Stimulated activated CD4-positive, alpha-beta T cell treated with anti-CD3 and anti-CD28 coated beads, Interleukin-4, amount 100 ng/mL, for 1 hour (primary cell): ENCODE results near the gene SCAI.
"Not testable (repeated sequence)": the region's sequence is repeated elsewhere in the genome, so short reads cannot be mapped to it uniquely, and the experiment has no call there.

Source experiments
- DNase-seq: peaks from one replicate; pipeline ENCODE4 v3.0.0-alpha.2; 2020

SCAI gene

GRCh38 chr9:125008599-125008998, 134.7 kb downstream of the SCAI start:
- DNase-seq: no peak

- DNase-seq: no peak
Observed at GRCh38 chr9:125003332-125003731, 140.0 kb downstream of the SCAI start.

- DNase-seq: no peak
Observed at GRCh38 chr9:124983698-124984097, 159.6 kb downstream of the SCAI start.

GRCh38 chr9:124980431-124980830, 162.9 kb downstream of the SCAI start:
- no peak for DNase-seq

GRCh38 chr9:124975131-124975530, 168.2 kb downstream of the SCAI start:
- no peak for DNase-seq

- no peak for DNase-seq
Observed at GRCh38 chr9:124973807-124974206, 169.5 kb downstream of the SCAI start.

GRCh38 chr9:124972241-124972770, 171.0 kb downstream of the SCAI start:
- DNase-seq: no peak

- DNase-seq: no peak
Observed at GRCh38 chr9:124969401-124969800, 173.9 kb downstream of the SCAI start.

- DNase-seq: no peak
Observed at GRCh38 chr9:124968238-124968637, 175.1 kb downstream of the SCAI start.

GRCh38 chr9:124965775-124966568, 177.4 kb downstream of the SCAI start:
- DNase-seq: not testable (repeated sequence)

GRCh38 chr9:124964604-124965003, 178.7 kb downstream of the SCAI start:
- no peak for DNase-seq

- DNase-seq: no peak
Observed at GRCh38 chr9:124964056-124964455, 179.3 kb downstream of the SCAI start.

GRCh38 chr9:124960409-124960752, 182.9 kb downstream of the SCAI start:
- no peak for DNase-seq

GRCh38 chr9:124959671-124960408, 183.5 kb downstream of the SCAI start:
- DNase-seq: not testable (repeated sequence)

GRCh38 chr9:124954255-124954654, 189.1 kb downstream of the SCAI start:
- no peak for DNase-seq

GRCh38 chr9:124950050-124950718, 193.1 kb downstream of the SCAI start:
- no peak for DNase-seq

GRCh38 chr9:124949387-124949786, 193.9 kb downstream of the SCAI start:
- no peak for DNase-seq

- DNase-seq: no peak
Observed at GRCh38 chr9:124947727-124948391, 195.5 kb downstream of the SCAI start.

- DNase-seq: no peak
Observed at GRCh38 chr9:124946167-124946566, 197.2 kb downstream of the SCAI start.

GRCh38 chr9:124941679-124942561, 201.4 kb downstream of the SCAI start:
- peak; percentile 57 for DNase-seq

- peak; percentile 92 for DNase-seq
Observed at GRCh38 chr9:124940894-124941678, 202.2 kb downstream of the SCAI start, which contains the start of gene GOLGA1. GOLGA1 (minus strand) TSS chr9:124941083; CDS start chr9:124938711, 2,372 bp downstream.
